Uterus (tissue), 4 donors: Measurements from ENCODE around the gene ARHGAP29. TPM values are rescaled to one million over a fixed set of nuclear protein-coding genes. Genes with fewer than 3 reads are reported as not detected.
"Not testable (repeated sequence)": the region's sequence is repeated elsewhere in the genome, so short reads cannot be mapped to it uniquely, and the experiment has no call there.

Source experiments
- DNase-seq, 2 donors: peaks; one replicate each; pipeline ENCODE4 v3.0.0-alpha.2; 2019 to 2020
- H3K27ac ChIP-seq, 2 donors: fragments of 200-600 bp; sonication (generic); 1 replicate in 1 of 2; 2 replicates in 1 of 2; pipeline ENCODE4 v1.5.1; 2016 to 2018
- H3K27me3 ChIP-seq, 2 donors: fragments of 200-600 bp; sonication (generic); one replicate each; pipeline ENCODE4 v1.5.1; 2018 to 2019; ENCODE audit warnings: control low read depth in 1 of 2
- H3K36me3 ChIP-seq, 2 donors: fragments of 200-600 bp; sonication (generic); one replicate each; pipeline ENCODE4 v1.5.1; 2019; ENCODE audit warnings: control low read depth in 1 of 2
- H3K4me1 ChIP-seq, 2 donors: fragments of 200-600 bp; sonication (generic); one replicate each; pipeline ENCODE4 v1.5.1; 2018 to 2019; ENCODE audit warnings: control low read depth in 1 of 2
- H3K4me3 ChIP-seq, 2 donors: fragments of 200-600 bp; sonication (generic); 1 replicate in 1 of 2; 2 replicates in 1 of 2; pipeline ENCODE4 v1.5.1; 2018 to 2019; ENCODE audit warnings: mild to moderate bottlenecking in 1 of 2
- H3K9me3 ChIP-seq, 2 donors: fragments of 200-600 bp; sonication (generic); one replicate each; pipeline ENCODE4 v1.5.1; 2019; ENCODE audit warnings: control low read depth in 1 of 2
- CTCF ChIP-seq, 4 experiments: fragments of 200-600 bp in 2 of 4; fragments of 450-650 bp in 2 of 4; sonication (generic) in 2 of 4; IDR thresholded peaks; one replicate each; pipeline ENCODE4 v1.5.1; 2016 to 2019; ENCODE audit warnings: antibody characterized with exemption in 4 of 4, mild to moderate bottlenecking in 2 of 4, moderate library complexity in 1 of 4
- POLR2A ChIP-seq, 2 donors: fragments of 450-650 bp; IDR thresholded peaks; one replicate each; pipeline ENCODE4 v1.6.1; 2016; ENCODE audit warnings: antibody characterized with exemption in 2 of 2, mild to moderate bottlenecking in 1 of 2, moderate library complexity in 1 of 2
- intact Hi-C: fragments of 100-400 bp; cut with DNase I; formaldehyde crosslinking; loops from one replicate; pipeline ENCODE4 v1.15.1; 2023; ENCODE audit warnings: low total_unique reads
- total RNA-seq, 4 donors: library from RNA; depleted of rRNA in 3 of 4; stranded (reverse); fragments of >200 nt in 3 of 4; gene quantifications; one replicate each; pipeline versions ENCODE4 v1.1.0 to v1.2.4, GENCODE V29; 2014 to 2023
- donor health status: DM: yes; HTN: yes; CAD: no.

Gene ARHGAP29
- total RNA-seq, 4 donors from 2014 or later: 20.0 to 67.3 (median 38.8) TPM

GRCh38 chr1:94153133-94153532 is 84.3 kb downstream of the ARHGAP29 start:
- H3K4me3 ChIP-seq: no peak overlapping the region
- H3K27me3 ChIP-seq: no peaks in the 10 kb centered on the region
- H3K9me3 ChIP-seq: no peaks in the 10 kb centered on the region
- intact Hi-C loops: no loop called here
- no peaks in the 10 kb centered on the region for H3K36me3 ChIP-seq
- no peak for DNase-seq
- no peak overlapping the region for H3K27ac ChIP-seq
- no peaks in the 10 kb centered on the region for H3K4me1 ChIP-seq
- TF ChIP-seq CTCF (IDR thresholded peaks at IDR 0.05): no peak
- no peak for TF ChIP-seq POLR2A (IDR thresholded peaks at IDR 0.05)

GRCh38 chr1:94149166-94149565 is 88.2 kb downstream of the ARHGAP29 start:
- H3K36me3 ChIP-seq, intact Hi-C loops, H3K27ac ChIP-seq, H3K4me1 ChIP-seq, H3K27me3 ChIP-seq, H3K9me3 ChIP-seq, H3K4me3 ChIP-seq, DNase-seq: not testable (repeated sequence)

DNA sequence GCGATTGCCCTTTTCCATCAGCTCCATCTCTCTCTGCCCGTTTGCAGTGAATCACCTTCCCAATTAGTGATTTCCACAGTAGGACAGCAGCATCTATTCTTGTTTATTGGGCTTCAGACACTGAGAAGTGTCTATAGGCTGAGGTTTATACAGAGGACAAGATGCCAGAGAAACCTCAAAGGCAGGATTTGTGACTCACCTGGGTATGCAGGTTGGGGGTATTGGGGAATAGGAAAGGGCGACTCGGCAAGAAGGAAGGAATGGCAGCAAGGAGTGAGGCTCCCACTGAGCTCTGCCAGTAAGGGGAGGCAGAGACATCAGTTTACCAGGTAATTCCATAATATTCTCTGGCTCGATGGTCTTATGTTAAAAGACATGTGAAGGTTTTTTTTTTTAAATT is 91.1 kb downstream of the ARHGAP29 start:
- Histone ChIP-seq H3K9me3 (no peaks in the 10 kb centered on the region), H3K4me3 (no peak overlapping the region), H3K4me1 (no peaks in the 10 kb centered on the region), H3K27ac (no peak overlapping the region), H3K36me3 (no peaks in the 10 kb centered on the region), H3K27me3 (no peaks in the 10 kb centered on the region)
- no peak for DNase-seq
- TF ChIP-seq CTCF (IDR thresholded peaks at IDR 0.05) (no peak), POLR2A (IDR thresholded peaks at IDR 0.05) (no peak)
- intact Hi-C loops: no loop called here

- H3K9me3 ChIP-seq: no peaks in the 10 kb centered on the region
- no peak overlapping the region for H3K27ac ChIP-seq
- intact Hi-C loops: no loop called here
- DNase-seq: no peak
- TF ChIP-seq CTCF (IDR thresholded peaks at IDR 0.05) (no peak), POLR2A (IDR thresholded peaks at IDR 0.05) (no peak)
- H3K4me1 ChIP-seq: no peaks in the 10 kb centered on the region
- no peak overlapping the region for H3K4me3 ChIP-seq
- no peaks in the 10 kb centered on the region for H3K27me3 ChIP-seq
- no peaks in the 10 kb centered on the region for H3K36me3 ChIP-seq
Measured at GRCh38 chr1:94144836-94145235, 92.5 kb downstream of the ARHGAP29 start.

DNA sequence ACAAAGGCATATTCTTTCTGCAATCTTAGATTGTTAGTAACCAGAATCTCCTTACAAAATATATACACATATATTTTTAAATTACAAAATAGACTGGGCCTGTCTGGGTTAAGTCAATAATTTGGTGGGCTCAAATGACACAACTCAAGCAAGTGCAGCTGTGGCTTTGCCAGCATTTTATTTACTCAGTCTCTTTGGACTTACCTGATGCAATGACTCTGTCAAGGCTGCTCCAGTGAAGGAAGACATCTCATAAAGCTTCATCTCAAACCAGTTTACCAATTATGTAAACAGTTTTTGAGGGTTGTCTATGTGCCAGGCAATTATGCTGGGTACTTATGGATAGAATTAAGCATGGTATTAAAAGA is 93.6 kb downstream of the ARHGAP29 start:
- no peak for DNase-seq
- intact Hi-C loops: no loop called here
- no peak overlapping the region for H3K27ac ChIP-seq
- H3K9me3 ChIP-seq: no peaks in the 10 kb centered on the region
- no peak overlapping the region for H3K4me3 ChIP-seq
- H3K27me3 ChIP-seq: no peaks in the 10 kb centered on the region
- no peaks in the 10 kb centered on the region for H3K36me3 ChIP-seq
- H3K4me1 ChIP-seq: no peaks in the 10 kb centered on the region
- no peak for TF ChIP-seq POLR2A (IDR thresholded peaks at IDR 0.05)
- TF ChIP-seq CTCF (IDR thresholded peaks at IDR 0.05): no peak

DNA sequence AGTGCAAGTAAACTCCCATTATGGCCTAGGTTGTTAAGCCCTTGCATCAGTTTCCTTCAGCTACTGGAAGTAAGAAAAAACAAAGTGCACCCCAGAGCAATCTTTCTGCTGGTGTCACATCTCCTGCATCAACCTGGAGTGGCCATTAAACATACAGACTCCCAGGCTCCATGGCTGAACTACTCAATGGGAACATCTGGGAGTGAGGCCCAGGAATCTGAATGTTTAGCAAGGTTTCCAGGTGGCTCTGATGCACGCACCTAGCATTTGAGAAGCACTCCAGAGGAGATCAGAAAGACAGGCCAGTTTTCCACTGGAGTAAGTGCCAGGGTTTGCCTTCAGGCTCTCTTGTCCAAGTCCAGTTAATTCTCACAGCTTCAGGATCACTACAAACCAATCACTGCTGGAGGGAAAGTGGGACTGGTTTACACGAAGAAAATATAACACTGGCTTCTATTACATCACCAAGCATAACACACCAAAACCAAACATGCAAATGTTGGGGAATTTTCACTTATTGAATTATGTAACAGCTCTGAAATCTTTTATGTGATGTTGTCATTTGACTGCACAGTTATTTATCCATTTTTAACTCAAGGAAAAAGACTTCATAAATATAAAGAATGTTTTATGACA is 94.1 kb downstream of the ARHGAP29 start:
- no peak for DNase-seq
- Histone ChIP-seq H3K27me3 (no peaks in the 10 kb centered on the region), H3K4me1 (no peaks in the 10 kb centered on the region), H3K36me3 (no peaks in the 10 kb centered on the region), H3K27ac (no peak overlapping the region), H3K9me3 (no peaks in the 10 kb centered on the region), H3K4me3 (no peak overlapping the region)
- intact Hi-C loops: no loop called here
- TF ChIP-seq POLR2A (IDR thresholded peaks at IDR 0.05) (no peak), CTCF (IDR thresholded peaks at IDR 0.05) (no peak)
